ENCODE data around the gene LRP8.

DNA sequence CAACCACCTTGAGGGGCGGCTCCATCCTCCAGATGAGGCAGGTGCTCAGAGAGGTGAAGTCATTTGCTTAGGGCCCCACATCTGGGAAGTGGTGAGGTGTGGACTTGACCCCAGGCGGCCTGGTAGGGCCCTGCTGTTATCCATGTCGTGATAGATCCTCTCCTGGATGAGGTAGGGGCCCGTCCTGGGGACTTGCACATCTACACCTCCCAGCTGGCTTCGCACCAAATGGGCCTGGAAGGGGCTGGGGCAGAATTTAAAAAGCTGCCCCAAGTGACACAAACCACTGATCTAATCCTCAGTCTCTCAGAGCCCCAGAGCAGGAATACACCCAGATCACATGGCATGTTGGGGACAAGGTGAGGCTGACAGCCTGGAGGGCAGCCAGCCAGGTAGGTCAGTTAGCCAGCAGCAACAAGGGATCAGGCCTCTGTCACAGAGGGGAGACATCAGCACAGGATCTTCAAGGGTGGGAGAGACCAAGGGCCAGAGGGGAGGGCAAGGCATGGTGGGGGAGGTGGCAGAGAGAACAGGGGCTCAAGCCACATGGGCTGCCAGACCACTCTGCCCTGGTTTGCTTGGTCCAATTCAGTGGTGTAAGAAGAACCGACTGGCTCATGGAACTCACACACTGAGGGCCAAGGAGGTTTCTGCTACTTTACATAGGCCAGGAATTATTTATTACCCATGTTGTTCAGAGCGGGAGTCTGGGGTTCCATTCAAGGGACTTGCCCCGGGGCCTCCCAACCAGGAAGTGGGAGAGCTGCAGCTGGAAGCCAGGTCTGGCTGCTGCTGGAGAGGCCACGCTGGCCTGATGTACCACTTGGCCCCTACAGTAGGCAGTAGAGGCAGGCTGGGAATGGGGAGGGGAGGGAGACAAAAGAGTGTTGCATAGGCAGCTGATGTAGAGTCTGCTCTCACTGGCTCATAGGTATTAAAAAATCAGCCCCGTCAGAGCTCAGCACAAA, 12.1 kb downstream of the LRP8 start:
- peak in 1 of 2 experiments; percentile 32; a peak in 2 of 4 replicates for TF ChIP-seq CTCF (conservative IDR thresholded peaks at IDR 0.05; ENCODE audit: low read depth in 2 of 2)
- TF ChIP-seq, protein P1, sequence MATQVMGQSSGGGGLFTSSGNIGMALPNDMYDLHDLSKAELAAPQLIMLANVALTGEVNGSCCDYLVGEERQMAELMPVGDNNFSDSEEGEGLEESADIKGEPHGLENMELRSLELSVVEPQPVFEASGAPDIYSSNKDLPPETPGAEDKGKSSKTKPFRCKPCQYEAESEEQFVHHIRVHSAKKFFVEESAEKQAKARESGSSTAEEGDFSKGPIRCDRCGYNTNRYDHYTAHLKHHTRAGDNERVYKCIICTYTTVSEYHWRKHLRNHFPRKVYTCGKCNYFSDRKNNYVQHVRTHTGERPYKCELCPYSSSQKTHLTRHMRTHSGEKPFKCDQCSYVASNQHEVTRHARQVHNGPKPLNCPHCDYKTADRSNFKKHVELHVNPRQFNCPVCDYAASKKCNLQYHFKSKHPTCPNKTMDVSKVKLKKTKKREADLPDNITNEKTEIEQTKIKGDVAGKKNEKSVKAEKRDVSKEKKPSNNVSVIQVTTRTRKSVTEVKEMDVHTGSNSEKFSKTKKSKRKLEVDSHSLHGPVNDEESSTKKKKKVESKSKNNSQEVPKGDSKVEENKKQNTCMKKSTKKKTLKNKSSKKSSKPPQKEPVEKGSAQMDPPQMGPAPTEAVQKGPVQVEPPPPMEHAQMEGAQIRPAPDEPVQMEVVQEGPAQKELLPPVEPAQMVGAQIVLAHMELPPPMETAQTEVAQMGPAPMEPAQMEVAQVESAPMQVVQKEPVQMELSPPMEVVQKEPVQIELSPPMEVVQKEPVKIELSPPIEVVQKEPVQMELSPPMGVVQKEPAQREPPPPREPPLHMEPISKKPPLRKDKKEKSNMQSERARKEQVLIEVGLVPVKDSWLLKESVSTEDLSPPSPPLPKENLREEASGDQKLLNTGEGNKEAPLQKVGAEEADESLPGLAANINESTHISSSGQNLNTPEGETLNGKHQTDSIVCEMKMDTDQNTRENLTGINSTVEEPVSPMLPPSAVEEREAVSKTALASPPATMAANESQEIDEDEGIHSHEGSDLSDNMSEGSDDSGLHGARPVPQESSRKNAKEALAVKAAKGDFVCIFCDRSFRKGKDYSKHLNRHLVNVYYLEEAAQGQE (IDR thresholded peaks at IDR 0.05; ENCODE audit: unreplicated experiment): no peak
- no peak for TF ChIP-seq ETS1 (IDR thresholded peaks at IDR 0.05)
- no peak for TF ChIP-seq EZH2phosphoT487 (IDR thresholded peaks at IDR 0.05; ENCODE audit: unreplicated experiment)
- TF ChIP-seq EZH2 (IDR thresholded peaks at IDR 0.05; ENCODE audit: low read depth, unreplicated experiment): no peak
- TF ChIP-seq POLR2AphosphoS5 (IDR thresholded peaks at IDR 0.05; ENCODE audit: low read depth): no peak
- no peak for TF ChIP-seq NANOG (IDR thresholded peaks at IDR 0.05; ENCODE audit: borderline replicate concordance)
- no peak for TF ChIP-seq STAT1 (IDR thresholded peaks at IDR 0.05; ENCODE audit: unreplicated experiment)
- TF ChIP-seq ZNF331 (CRISPR knock-in tag; IDR thresholded peaks at IDR 0.05; ENCODE audit: low read depth): no peak
- TF ChIP-seq JUNB (IDR thresholded peaks at IDR 0.05; ENCODE audit: unreplicated experiment): no peak
